ENCODE results near the gene TNC. TPM values are rescaled to one million over a fixed set of nuclear protein-coding genes. Genes with fewer than 3 reads are reported as not detected.
A peak's percentile ranks its signal among the peaks of the same experiment; 100 is the strongest.

TNC gene
- total and polyA plus RNA-seq, 10 donors = 1.7 to 126 (median 47.9) TPM

- H3K27me3 ChIP-seq (replicated peaks in 1 of 7) = peaks cover 0 to 9% (median 0%) of the 10 kb centered on the region in 7 donors
- WGBS, 5 donors = 52 to 76% (median 69%) methylated on average over 7 of the region's 7 CpGs
- TF ChIP-seq POLR2A (IDR thresholded peaks at IDR 0.05) (no peak), POLR2AphosphoS5 (IDR thresholded peaks at IDR 0.05) (no peak)
- TF ChIP-seq, protein P1, sequence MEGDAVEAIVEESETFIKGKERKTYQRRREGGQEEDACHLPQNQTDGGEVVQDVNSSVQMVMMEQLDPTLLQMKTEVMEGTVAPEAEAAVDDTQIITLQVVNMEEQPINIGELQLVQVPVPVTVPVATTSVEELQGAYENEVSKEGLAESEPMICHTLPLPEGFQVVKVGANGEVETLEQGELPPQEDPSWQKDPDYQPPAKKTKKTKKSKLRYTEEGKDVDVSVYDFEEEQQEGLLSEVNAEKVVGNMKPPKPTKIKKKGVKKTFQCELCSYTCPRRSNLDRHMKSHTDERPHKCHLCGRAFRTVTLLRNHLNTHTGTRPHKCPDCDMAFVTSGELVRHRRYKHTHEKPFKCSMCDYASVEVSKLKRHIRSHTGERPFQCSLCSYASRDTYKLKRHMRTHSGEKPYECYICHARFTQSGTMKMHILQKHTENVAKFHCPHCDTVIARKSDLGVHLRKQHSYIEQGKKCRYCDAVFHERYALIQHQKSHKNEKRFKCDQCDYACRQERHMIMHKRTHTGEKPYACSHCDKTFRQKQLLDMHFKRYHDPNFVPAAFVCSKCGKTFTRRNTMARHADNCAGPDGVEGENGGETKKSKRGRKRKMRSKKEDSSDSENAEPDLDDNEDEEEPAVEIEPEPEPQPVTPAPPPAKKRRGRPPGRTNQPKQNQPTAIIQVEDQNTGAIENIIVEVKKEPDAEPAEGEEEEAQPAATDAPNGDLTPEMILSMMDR (IDR thresholded peaks at IDR 0.05 in 8 of 11, conservative IDR thresholded peaks at IDR 0.05 in 3 of 11) = no peak
- peaks cover 0 to 15% (median 2%) of the 10 kb centered on the region in 6 donors for H3K4me1 ChIP-seq
- H3K4me3 ChIP-seq = no peak overlapping the region
- H3K27ac ChIP-seq = no peak overlapping the region
- DNase-seq = no peak
- intact Hi-C loops (cut with DNase I; ENCODE audit: low total_unique reads) = no loop called here
- H3K36me3 ChIP-seq = no peaks in the 10 kb centered on the region
- no peaks in the 10 kb centered on the region for H3K9me3 ChIP-seq
Measured at GRCh38 chr9:115000217-115000639, 117.7 kb downstream of the TNC start.

GRCh38 chr9:114998326-114998725 is 119.6 kb downstream of the TNC start:
- no peak for DNase-seq
- peaks cover 0 to 9% (median 0%) of the 10 kb centered on the region in 7 donors for H3K27me3 ChIP-seq (replicated peaks in 1 of 7)
- no peaks in the 10 kb centered on the region for H3K9me3 ChIP-seq
- no peak for TF ChIP-seq POLR2AphosphoS5 (IDR thresholded peaks at IDR 0.05)
- TF ChIP-seq, protein P1 (IDR thresholded peaks at IDR 0.05 in 8 of 11, conservative IDR thresholded peaks at IDR 0.05 in 3 of 11) = no peak
- no peak for TF ChIP-seq POLR2A (IDR thresholded peaks at IDR 0.05)
- 39 to 91% (median 85%) methylated on average over 2 of the region's 2 CpGs for WGBS, 5 donors
- intact Hi-C loops (cut with DNase I; ENCODE audit: low total_unique reads) = no loop called here
- H3K27ac ChIP-seq = no peak overlapping the region
- H3K4me3 ChIP-seq = no peak overlapping the region
- peaks cover 0 to 22% (median 2%) of the 10 kb centered on the region in 6 donors for H3K4me1 ChIP-seq
- H3K36me3 ChIP-seq = no peaks in the 10 kb centered on the region

DNA sequence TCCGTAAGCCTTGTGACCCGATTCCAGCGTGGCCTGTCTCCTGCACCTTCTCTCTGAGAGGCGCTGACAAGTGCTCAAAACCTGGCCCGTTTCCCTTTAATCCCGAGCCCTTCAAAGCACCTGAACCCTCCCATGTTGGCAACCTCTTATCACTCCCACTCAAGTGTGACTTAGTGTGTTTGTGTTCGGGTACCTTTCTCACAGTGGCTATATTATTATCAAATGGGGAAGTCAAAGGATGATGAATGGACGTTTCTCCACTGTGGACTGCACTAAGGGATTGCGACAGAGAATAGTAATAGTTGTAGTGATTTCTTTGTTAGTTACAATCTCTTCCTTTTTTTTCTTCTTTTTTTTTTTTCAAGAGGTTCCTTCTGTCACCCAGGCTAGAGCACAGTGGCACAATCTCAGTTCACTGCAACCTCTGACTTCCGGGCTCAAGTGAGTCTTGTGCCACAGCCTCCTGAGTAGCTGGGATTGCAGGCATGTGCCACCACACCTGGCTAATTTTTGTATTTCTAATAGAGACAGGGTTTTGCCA is 122.2 kb downstream of the TNC start:
- H3K36me3 ChIP-seq = no peaks in the 10 kb centered on the region
- no peak for DNase-seq
- intact Hi-C loops (cut with DNase I; ENCODE audit: low total_unique reads) = no loop called here
- 49 to 67% (median 59%) methylated on average over 10 of the region's 10 CpGs for WGBS, 5 donors
- H3K4me3 ChIP-seq = peak overlapping the region in 1 of 8 donors; percentile 19
- peaks cover 0 to 22% (median 2%) of the 10 kb centered on the region in 6 donors for H3K4me1 ChIP-seq
- TF ChIP-seq POLR2A (IDR thresholded peaks at IDR 0.05) (no peak), POLR2AphosphoS5 (IDR thresholded peaks at IDR 0.05) (no peak)
- TF ChIP-seq, protein P1 (IDR thresholded peaks at IDR 0.05 in 8 of 11, conservative IDR thresholded peaks at IDR 0.05 in 3 of 11) = no peak
- H3K27ac ChIP-seq = peak overlapping the region in 7 of 8 donors; percentile 15 to 84 (median 73)
- H3K27me3 ChIP-seq (replicated peaks in 1 of 7) = peaks cover 0 to 9% (median 0%) of the 10 kb centered on the region in 7 donors
- no peaks in the 10 kb centered on the region for H3K9me3 ChIP-seq

DNA sequence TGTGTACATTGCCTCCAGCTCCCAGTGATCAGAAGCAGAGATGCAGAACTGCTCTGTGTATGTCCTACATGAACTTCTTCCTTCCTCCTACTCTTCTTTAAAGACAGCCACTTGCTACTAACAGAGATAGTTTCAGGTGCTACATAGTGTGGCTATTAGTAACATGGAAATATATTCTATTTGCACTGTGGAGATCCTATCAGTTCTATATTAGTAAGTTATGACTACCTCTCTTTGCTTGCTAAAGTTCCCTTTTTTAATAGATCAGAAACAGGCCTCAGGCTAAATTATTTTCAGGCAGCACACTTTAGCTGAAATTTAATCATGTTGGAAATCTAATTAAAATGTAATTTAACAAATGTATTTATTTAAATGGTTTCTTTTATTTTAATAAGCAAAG is 123.2 kb downstream of the TNC start:
- intact Hi-C loops (cut with DNase I; ENCODE audit: low total_unique reads) = no loop called here

More for the DNA sequence above, 123.2 kb downstream of the TNC start:
- Histone ChIP-seq H3K36me3 (no peaks in the 10 kb centered on the region), H3K27ac (peak overlapping the region in 1 of 8 donors; percentile 84), H3K4me1 (peaks cover 0 to 29% (median 6%) of the 10 kb centered on the region in 6 donors), H3K27me3 (replicated peaks in 1 of 7) (no peaks in the 10 kb centered on the region), H3K9me3 (no peaks in the 10 kb centered on the region), H3K4me3 (no peak overlapping the region)
- no peak for DNase-seq
- TF ChIP-seq POLR2A (IDR thresholded peaks at IDR 0.05) (no peak), POLR2AphosphoS5 (IDR thresholded peaks at IDR 0.05) (no peak)
- TF ChIP-seq, protein P1 (IDR thresholded peaks at IDR 0.05 in 8 of 11, conservative IDR thresholded peaks at IDR 0.05 in 3 of 11) = no peak

Measured in spleen (tissue), 11 donors.